SK-N-MC (cell line): Measurements from ENCODE around the gene TMEM163.

ENCODE experiments used
- DNase-seq: peaks from one replicate; pipeline ENCODE4 v3.0.0-alpha.2; 2011; ENCODE audit warnings: low read depth, low spot score
- H3K27ac ChIP-seq: fragments of 200-600 bp; sonication (generic); 2 replicates; pipeline ENCODE4 v1.5.1; 2016; ENCODE audit warnings: mixed run types
- H3K36me3 ChIP-seq: fragments of 200-600 bp; sonication (generic); 2 replicates; pipeline ENCODE4 v1.6.1; 2017; ENCODE audit warnings: antibody characterized with exemption, low read length, mixed read lengths; ENCODE audit not compliant: insufficient read depth
- H3K4me3 ChIP-seq: fragments of 200-600 bp; sonication (generic); 2 replicates; pipeline ENCODE4 v1.5.1; 2016
- H3K9ac ChIP-seq: fragments of 200-600 bp; sonication (generic); 2 replicates; pipeline ENCODE4 v1.8.0; 2017; ENCODE audit warnings: mixed run types, mixed read lengths; ENCODE audit not compliant: insufficient read length
- H3K9me3 ChIP-seq: fragments of 200-600 bp; sonication (generic); 2 replicates; pipeline ENCODE4 v1.6.1; 2017; ENCODE audit warnings: low read depth, mild to moderate bottlenecking, antibody characterized with exemption, low read length, moderate library complexity, mixed read lengths
- EZH2 ChIP-seq: fragments of 200-600 bp; sonication (generic); IDR thresholded peaks from one replicate; pipeline ENCODE4 v1.6.1; 2017; ENCODE audit warnings: antibody characterized with exemption
- FOXP2 ChIP-seq: optimal IDR thresholded peaks from 2 replicates; pipeline ENCODE3; 2011; ENCODE audit warnings: mild to moderate bottlenecking, moderate library complexity; ENCODE audit not compliant: insufficient read depth; ENCODE audit errors: extremely low read length, control extremely low read depth
- POLR2AphosphoS5 ChIP-seq: IDR thresholded peaks from 2 replicates; pipeline ENCODE4 v1.6.1; 2012; ENCODE audit warnings: mild to moderate bottlenecking, low read depth, low read length, borderline replicate concordance

Gene TMEM163

GRCh38 chr2:134676960-134677359 lies 41.8 kb downstream of the TMEM163 start:
- Histone ChIP-seq H3K9me3 (no peaks in the 10 kb centered on the region), H3K27ac (no peak overlapping the region), H3K4me3 (no peak overlapping the region), H3K36me3 (no peaks in the 10 kb centered on the region), H3K9ac (no peak overlapping the region)
- TF ChIP-seq POLR2AphosphoS5 (no peak), FOXP2 (no peak), EZH2 (no peak)
- DNase-seq = no peak

- H3K9ac ChIP-seq = no peak overlapping the region
- H3K36me3 ChIP-seq = no peaks in the 10 kb centered on the region
- no peak for DNase-seq
- no peak overlapping the region for H3K27ac ChIP-seq
- no peak overlapping the region for H3K4me3 ChIP-seq
- TF ChIP-seq POLR2AphosphoS5 = no peak
- TF ChIP-seq EZH2 = no peak
- TF ChIP-seq FOXP2 = no peak
- no peaks in the 10 kb centered on the region for H3K9me3 ChIP-seq
Observed at GRCh38 chr2:134675314-134675713, 43.5 kb downstream of the TMEM163 start.

- no peaks in the 10 kb centered on the region for H3K36me3 ChIP-seq
- H3K9ac ChIP-seq = no peak overlapping the region
- no peak for DNase-seq
- no peak overlapping the region for H3K4me3 ChIP-seq
- TF ChIP-seq EZH2 (no peak), POLR2AphosphoS5 (no peak), FOXP2 (no peak)
- H3K27ac ChIP-seq = no peak overlapping the region
- no peaks in the 10 kb centered on the region for H3K9me3 ChIP-seq
Observed at GRCh38 chr2:134674687-134675086, 44.1 kb downstream of the TMEM163 start.

- H3K4me3 ChIP-seq = no peak overlapping the region
- no peak for DNase-seq
- no peak overlapping the region for H3K27ac ChIP-seq
- TF ChIP-seq EZH2 = no peak
- TF ChIP-seq POLR2AphosphoS5 = no peak
- no peak for TF ChIP-seq FOXP2
- H3K9me3 ChIP-seq = no peaks in the 10 kb centered on the region
- no peak overlapping the region for H3K9ac ChIP-seq
- no peaks in the 10 kb centered on the region for H3K36me3 ChIP-seq
Observed at GRCh38 chr2:134671513-134671912, 47.3 kb downstream of the TMEM163 start.

GRCh38 chr2:134670955-134671354 lies 47.8 kb downstream of the TMEM163 start:
- H3K9ac ChIP-seq = no peak overlapping the region
- H3K4me3 ChIP-seq = no peak overlapping the region
- TF ChIP-seq EZH2 = no peak
- TF ChIP-seq POLR2AphosphoS5 = no peak
- no peak for TF ChIP-seq FOXP2
- H3K27ac ChIP-seq = no peak overlapping the region
- no peaks in the 10 kb centered on the region for H3K36me3 ChIP-seq
- no peaks in the 10 kb centered on the region for H3K9me3 ChIP-seq
- no peak for DNase-seq

- H3K36me3 ChIP-seq = no peaks in the 10 kb centered on the region
- H3K27ac ChIP-seq = no peak overlapping the region
- no peak for DNase-seq
Observed at GRCh38 chr2:134669731-134670669, 48.8 kb downstream of the TMEM163 start.

GRCh38 chr2:134668821-134669220 lies 50.0 kb downstream of the TMEM163 start:
- Histone ChIP-seq H3K4me3 (no peak overlapping the region), H3K36me3 (no peaks in the 10 kb centered on the region), H3K27ac (no peak overlapping the region), H3K9ac (no peak overlapping the region), H3K9me3 (no peaks in the 10 kb centered on the region)
- no peak for DNase-seq
- TF ChIP-seq EZH2 (no peak), FOXP2 (no peak), POLR2AphosphoS5 (no peak)

More at GRCh38 chr2:134669731-134670669, 48.8 kb downstream of the TMEM163 start:
- TF ChIP-seq EZH2 = no peak
- no peak for TF ChIP-seq POLR2AphosphoS5
- no peak for TF ChIP-seq FOXP2
- Histone ChIP-seq H3K9me3 (no peaks in the 10 kb centered on the region), H3K4me3 (no peak overlapping the region), H3K9ac (no peak overlapping the region)

GRCh38 chr2:134667541-134667940 lies 51.3 kb downstream of the TMEM163 start:
- Histone ChIP-seq H3K9me3 (no peaks in the 10 kb centered on the region), H3K27ac (no peak overlapping the region), H3K36me3 (no peaks in the 10 kb centered on the region), H3K9ac (no peak overlapping the region), H3K4me3 (no peak overlapping the region)
- TF ChIP-seq FOXP2 = no peak
- no peak for TF ChIP-seq POLR2AphosphoS5
- TF ChIP-seq EZH2 = no peak
- no peak for DNase-seq
